HEK293 (cell line): ENCODE measurements around the gene NAV1.

ENCODE experiments used
- CTCF ChIP-seq: fragments of 450-650 bp; formaldehyde crosslinking; IDR thresholded peaks from 2 replicates; pipeline ENCODE4 v1.5.1; 2016; ENCODE audit warnings: missing biosample characterization, missing genetic modification characterization
- PRDM2 ChIP-seq: fragments of 450-650 bp; formaldehyde crosslinking; IDR thresholded peaks from 2 replicates; pipeline ENCODE4 v1.5.1; 2016; ENCODE audit warnings: missing biosample characterization, missing genetic modification characterization, borderline replicate concordance
- ZBTB48 ChIP-seq: fragments of 450-650 bp; formaldehyde crosslinking; IDR thresholded peaks from 2 replicates; pipeline ENCODE4 v1.5.1; 2016; ENCODE audit warnings: missing biosample characterization, missing genetic modification characterization
- ZNF274 ChIP-seq, 2 experiments: fragments of 200-500 bp in 1 of 2; fragments of 450-650 bp in 1 of 2; sonication (Bioruptor generic) in 1 of 2; formaldehyde crosslinking in 1 of 2; IDR thresholded peaks; 2 replicates each; pipeline versions ENCODE4 v1.5.1 to v1.6.1; 2014 to 2016; ENCODE audit warnings: borderline replicate concordance in 1 of 2, inconsistent platforms in 1 of 2, low read length in 1 of 2, missing biosample characterization in 1 of 2, missing genetic modification characterization in 1 of 2
- ZNF629 ChIP-seq: fragments of 450-650 bp; formaldehyde crosslinking; IDR thresholded peaks from 2 replicates; pipeline ENCODE4 v1.5.1; 2017; ENCODE audit warnings: missing biosample characterization, missing genetic modification characterization
- ZNF747 ChIP-seq: fragments of 450-650 bp; formaldehyde crosslinking; IDR thresholded peaks from 2 replicates; pipeline ENCODE4 v1.5.1; 2016; ENCODE audit warnings: missing biosample characterization, missing genetic modification characterization
- TF ChIP-seq, protein P1 (sequence below): sonication (generic); formaldehyde crosslinking; IDR thresholded peaks from 2 replicates; pipeline ENCODE4 v1.8.1; 2022; ENCODE audit warnings: mild to moderate bottlenecking, moderate library complexity, missing genetic modification reagents

- TF ChIP-seq CTCF: no peak
- TF ChIP-seq ZNF274 (IDR thresholded peaks at IDR 0.05; ENCODE audit: low read length): no peak
- TF ChIP-seq ZNF274 (tag by site-specific recombination; IDR thresholded peaks at IDR 0.05; ENCODE audit: borderline replicate concordance): no peak
- TF ChIP-seq ZNF629 (tag by site-specific recombination): no peak
- TF ChIP-seq, protein P1, sequence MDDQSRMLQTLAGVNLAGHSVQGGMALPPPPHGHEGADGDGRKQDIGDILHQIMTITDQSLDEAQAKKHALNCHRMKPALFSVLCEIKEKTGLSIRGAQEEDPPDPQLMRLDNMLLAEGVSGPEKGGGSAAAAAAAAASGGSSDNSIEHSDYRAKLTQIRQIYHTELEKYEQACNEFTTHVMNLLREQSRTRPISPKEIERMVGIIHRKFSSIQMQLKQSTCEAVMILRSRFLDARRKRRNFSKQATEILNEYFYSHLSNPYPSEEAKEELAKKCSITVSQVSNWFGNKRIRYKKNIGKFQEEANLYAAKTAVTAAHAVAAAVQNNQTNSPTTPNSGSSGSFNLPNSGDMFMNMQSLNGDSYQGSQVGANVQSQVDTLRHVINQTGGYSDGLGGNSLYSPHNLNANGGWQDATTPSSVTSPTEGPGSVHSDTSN (CRISPR knock-in tag): no peak
- TF ChIP-seq PRDM2: no peak
- no peak for TF ChIP-seq ZNF747
- TF ChIP-seq ZBTB48 (tag by site-specific recombination): no peak
These were observed 40.3 kb upstream of the NAV1 start for GRCh38 chr1:201498621-201499020.
